HG02973 (cell line): Measurements from ENCODE around the gene PIPOX.

Experiments used
- ATAC-seq: cut with Tn5 transposase; IDR thresholded peaks from one replicate; pipeline ENCODE4 v1.9.1; 2021; ENCODE audit warnings: moderate library complexity; ENCODE audit not compliant: unreplicated experiment

PIPOX gene

DNA sequence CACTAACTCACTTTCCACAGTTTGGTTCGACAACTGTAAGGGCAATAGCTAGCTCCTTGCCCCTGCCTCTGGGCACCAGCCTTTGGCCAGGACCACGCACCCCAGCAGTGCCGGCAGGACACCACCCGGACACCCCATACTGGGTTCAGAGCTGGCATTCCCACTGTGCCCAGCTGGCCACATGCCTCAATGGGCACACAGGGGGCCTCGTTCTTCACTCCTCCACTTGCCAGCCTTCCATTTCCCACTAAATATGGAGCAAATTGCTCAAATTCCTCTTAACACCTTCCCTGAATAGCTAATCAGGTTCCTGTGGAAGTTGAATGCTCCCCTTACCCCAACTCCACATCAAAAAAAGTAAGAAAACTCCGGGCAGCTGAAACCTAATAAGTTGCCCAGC, 52.5 kb downstream of the PIPOX start:
- ATAC-seq = no peak

DNA sequence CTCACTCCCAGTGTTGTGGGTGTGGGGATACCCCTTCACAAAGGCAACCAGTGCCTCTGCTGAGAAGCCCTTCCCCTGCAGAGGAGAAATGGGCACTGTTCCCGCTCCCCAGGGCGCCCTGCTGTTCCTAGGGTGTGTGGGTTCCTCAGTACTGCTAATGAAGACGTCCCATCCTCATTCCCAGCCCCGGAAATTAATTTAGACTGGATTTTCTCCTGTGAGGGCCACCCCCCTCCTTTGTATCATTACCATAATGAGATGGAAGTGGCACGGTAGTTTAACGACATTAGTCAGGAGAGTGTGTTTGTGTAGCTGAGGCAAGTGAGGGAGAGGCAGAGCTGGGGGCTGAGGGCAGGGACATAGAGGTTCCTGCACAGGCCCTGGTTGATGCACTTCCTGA, 53.2 kb downstream of the PIPOX start:
- no peak for ATAC-seq

GRCh38 chr17:29099527-29099926, 56.6 kb downstream of the PIPOX start:
- ATAC-seq = no peak

DNA sequence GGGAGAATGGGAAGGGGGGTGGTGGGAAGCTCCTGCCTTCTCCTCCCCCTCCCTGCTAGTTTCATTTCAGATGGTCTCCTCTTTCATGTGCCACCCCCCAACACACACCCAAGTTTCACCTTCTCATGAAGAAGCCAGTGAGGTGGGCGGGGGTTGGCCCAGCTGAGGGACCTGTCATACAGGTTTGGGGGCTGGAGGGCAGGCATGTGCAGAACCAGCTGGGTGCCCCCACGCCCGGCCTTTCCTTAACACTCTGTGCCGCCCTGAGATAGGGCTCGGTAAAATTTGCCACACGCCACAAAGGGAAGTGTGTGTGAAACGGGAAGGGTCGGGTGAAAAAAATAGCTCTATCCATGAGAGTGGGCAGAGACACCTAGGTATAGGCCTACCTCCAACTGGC, 57.4 kb downstream of the PIPOX start:
- ATAC-seq = no peak

DNA sequence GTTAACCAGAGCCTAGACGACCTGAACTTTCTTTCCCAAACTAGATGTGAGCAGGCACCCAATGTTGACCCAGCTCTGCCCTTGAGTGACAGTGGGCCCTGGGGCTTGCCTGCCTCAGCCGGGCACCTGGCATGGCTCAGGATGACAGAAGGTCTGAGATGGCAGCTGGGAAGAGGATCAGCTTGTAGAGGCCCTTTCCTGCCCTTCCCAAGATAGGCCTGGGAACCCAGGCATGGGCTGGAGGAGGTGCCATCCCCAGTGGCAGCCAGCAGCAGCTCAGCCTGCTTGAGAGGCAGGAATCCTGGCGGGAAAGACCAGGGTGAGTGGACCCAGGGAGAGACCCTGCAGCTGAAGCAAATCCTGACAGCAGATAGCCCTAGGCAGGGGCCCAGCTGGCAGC, 59.1 kb downstream of the PIPOX start:
- ATAC-seq = no peak

DNA sequence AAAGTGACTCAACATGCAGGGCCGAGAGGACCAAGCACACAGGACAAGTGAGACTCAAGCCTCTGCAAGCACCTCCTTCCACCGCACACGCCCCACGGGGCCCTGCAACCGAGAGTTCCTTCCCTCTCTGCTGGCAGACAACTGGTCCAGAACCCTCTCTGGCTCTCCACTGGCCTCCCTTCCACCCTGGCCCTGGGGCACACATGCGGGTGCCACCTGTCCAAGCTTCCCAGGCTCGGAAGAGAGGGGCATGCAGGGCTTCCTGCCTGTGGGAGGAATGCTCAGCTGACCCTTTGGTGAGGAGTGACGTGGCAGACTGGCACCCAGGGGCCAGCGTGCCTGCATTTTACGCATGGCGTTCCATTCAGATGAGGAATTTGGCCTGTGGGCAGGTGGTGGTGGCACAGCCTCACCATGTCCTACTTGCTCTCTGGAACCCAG, 59.8 kb downstream of the PIPOX start:
- ATAC-seq = no peak

GRCh38 chr17:29103341-29103740, 60.4 kb downstream of the PIPOX start:
- ATAC-seq = no peak
